AG09309 (cell line): ENCODE measurements around the gene CNR2.

Source experiments
- DNase-seq: peaks from one replicate; pipeline ENCODE4 v3.0.0-alpha.2; 2010; ENCODE audit warnings: low read depth
- H3K4me3 ChIP-seq: 2 replicates; pipeline ENCODE4 v1.5.1; 2011; ENCODE audit warnings: mild to moderate bottlenecking, low read depth, low read length, moderate library complexity; ENCODE audit not compliant: control insufficient read depth
- TF ChIP-seq, protein P1 (sequence below): IDR thresholded peaks from 2 replicates; pipeline ENCODE4 v1.5.1; 2011; ENCODE audit warnings: mild to moderate bottlenecking, low read depth, low read length, inconsistent platforms; ENCODE audit not compliant: insufficient read depth, control insufficient read depth; ENCODE audit errors: missing control alignments

CNR2 gene

DNA sequence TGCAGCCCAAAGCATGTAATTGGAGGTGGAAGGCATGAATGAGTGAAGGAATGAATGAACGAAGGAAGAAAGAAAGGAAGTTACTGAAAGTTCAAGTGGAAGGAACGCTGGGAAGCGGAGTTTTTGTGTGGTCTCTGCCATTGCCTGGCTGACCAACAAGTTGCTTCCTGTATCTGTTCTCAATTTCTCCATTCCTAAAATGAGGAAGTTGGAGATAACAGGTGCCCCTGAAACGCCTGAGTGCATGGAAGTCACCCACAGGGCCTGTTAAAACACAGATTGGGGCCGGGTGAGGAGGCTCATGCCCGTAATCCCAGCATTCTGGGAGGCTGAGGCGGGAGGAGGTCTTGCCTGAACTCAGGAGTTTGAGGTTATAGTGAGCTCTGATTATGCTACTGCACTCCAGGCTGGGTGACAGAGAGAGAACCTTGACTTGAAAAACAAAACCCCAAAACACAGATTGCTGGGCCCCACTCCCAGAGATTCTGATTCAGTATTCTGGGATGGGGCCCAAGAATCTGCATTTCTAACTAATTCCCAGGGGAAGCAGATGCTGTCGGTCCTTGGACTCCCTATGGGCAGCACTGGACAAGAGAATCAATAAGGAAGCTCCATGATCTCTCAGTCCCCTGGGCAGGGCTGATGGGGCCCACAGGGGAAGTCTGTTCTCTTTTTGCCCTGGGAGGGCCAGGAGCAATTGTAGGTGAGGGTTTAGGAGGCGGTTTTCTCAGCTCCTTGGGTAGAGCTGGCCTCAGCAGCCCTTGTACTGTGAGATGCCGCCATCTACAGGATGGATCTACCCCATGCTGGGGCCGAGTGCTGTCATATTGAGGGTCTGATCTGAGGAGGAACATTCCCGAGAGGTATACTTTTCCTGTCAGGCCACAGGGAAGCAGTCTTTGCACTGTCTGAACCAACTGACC is 3.3 kb upstream of the CNR2 start:
- TF ChIP-seq, protein P1, sequence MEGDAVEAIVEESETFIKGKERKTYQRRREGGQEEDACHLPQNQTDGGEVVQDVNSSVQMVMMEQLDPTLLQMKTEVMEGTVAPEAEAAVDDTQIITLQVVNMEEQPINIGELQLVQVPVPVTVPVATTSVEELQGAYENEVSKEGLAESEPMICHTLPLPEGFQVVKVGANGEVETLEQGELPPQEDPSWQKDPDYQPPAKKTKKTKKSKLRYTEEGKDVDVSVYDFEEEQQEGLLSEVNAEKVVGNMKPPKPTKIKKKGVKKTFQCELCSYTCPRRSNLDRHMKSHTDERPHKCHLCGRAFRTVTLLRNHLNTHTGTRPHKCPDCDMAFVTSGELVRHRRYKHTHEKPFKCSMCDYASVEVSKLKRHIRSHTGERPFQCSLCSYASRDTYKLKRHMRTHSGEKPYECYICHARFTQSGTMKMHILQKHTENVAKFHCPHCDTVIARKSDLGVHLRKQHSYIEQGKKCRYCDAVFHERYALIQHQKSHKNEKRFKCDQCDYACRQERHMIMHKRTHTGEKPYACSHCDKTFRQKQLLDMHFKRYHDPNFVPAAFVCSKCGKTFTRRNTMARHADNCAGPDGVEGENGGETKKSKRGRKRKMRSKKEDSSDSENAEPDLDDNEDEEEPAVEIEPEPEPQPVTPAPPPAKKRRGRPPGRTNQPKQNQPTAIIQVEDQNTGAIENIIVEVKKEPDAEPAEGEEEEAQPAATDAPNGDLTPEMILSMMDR, result peak; percentile 73

DNA sequence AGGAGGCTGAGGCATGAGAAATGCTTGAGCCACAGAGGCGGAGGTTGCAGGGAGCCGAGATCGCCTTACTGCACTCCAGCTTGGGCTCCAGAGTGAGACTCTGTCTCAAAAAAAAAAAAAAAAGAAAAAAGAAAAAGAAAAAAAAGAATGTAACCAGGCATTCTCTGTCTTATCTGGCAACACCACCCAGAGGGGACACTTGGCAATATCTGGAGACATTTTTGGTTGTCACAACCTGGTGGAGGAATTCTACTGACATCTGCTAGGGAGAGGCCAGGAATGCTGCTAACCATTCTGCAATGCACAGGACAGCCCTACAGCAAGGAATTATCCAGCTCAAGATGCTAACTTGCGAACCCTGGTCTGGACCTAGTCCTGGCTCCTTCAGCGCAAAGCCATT is 2.3 kb upstream of the CNR2 start:
- no peak for DNase-seq
- H3K4me3 ChIP-seq, result no peak overlapping the region
- TF ChIP-seq, protein P1, result no peak

More for the DNA sequence above, 3.3 kb upstream of the CNR2 start:
- H3K4me3 ChIP-seq, result no peak overlapping the region
- DNase-seq, result no peak

DNA sequence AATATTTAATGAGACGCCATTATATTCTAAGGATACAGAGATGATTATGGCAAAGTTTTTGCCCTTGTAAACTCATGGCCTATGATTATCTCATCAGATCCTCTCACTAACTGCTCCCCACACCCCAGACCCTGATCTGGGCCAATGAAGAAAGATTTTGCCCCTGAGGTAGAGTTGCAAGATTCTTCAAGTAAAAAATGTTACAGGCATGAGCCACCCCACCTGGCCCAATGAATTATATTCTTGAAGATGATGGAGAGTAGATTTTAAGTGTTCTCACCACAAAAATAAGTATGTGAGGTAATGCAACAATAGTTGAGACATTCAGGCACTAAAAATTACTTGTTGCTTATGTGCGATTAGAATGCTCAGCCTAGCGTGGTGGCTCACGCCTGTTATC is 1.8 kb upstream of the CNR2 start:
- no peak for DNase-seq
- H3K4me3 ChIP-seq, result no peak overlapping the region
- TF ChIP-seq, protein P1, result no peak

DNA sequence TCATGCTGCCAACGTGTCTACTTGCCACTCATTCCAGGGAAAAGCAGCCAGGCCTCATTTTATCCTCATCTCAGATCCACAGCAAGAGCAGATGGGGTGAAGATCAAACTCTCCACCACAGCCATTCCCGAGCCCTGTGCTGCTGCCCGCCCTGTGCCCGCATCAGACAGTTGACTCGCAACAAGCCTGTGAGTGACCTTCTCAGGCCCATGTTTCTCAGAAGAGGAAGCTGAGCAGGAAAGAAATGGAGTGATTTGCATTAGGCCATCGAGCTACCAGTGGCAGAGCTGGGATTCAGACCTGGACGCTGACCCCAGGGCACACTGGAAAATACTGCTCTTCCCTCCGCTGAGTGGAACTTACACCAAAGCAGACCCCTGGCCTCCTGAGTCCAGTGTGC is 1.2 kb downstream of the CNR2 start:
- TF ChIP-seq, protein P1, result no peak
- no peak for DNase-seq
- H3K4me3 ChIP-seq, result no peak overlapping the region

DNA sequence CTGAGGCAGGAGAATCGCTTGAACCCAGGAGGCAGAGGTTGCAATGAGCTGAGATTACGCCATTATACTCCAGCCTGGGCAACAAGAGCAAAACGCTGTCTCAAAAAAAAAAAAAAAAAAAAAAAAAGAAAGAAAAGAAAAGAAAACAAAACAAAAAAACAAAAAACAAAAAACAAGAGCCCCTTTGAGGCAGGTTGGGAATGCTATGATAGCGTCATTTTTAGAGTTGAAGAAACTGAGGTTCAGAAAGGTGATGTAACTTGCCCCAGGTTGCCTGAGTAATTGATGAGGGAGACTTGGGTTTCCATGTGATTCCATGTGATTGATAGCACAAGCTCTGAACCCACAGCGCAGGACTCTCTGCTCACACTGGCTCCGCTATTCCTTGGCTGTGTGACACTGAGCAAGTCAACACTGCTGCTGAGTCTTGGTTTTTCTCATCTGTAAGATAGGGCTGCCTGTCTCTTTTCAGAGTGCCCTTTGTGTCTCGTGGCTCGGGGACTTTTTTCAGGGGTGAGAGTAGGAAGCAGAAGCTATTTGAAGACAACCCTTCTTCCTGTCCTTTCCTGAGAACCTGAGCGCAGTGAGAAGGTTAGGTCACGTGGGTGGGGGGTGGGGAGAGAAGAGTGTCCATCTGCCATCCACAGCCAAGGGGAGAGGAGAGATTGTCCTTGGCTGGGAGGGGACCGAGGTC is 2.5 kb downstream of the CNR2 start:
- DNase-seq, result no peak
- TF ChIP-seq, protein P1, result no peak
- no peak overlapping the region for H3K4me3 ChIP-seq

DNA sequence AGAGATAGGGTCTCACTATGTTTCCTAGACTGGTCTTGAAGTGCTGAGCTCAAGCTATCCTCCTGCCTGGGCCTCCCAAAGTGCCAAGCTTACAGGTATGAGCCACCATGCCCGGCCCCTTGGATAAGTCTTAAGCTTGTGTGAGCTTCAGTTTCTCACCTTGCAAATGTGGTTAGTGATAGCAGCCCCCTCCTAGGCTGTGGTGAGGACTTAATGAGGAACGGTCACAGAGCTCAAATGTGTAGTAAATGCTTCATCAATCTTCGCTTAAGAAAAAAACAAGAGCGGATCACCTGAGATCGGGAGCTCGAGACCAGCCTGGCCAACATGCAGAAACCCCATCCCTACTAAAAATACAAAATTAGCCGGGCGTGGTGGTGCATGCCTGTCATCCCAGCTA is 3.0 kb downstream of the CNR2 start:
- no peak overlapping the region for H3K4me3 ChIP-seq
- TF ChIP-seq, protein P1, result no peak
- DNase-seq, result no peak
